H9 (cell line): Measurements from ENCODE around the gene SELENOW. TPM values are rescaled to one million over a fixed set of nuclear protein-coding genes. Genes with fewer than 3 reads are reported as not detected.

ENCODE experiments used
- DNase-seq: peaks from one replicate; pipeline ENCODE4 v3.0.0-alpha.2; 2017
- H2AFZ ChIP-seq: one replicate; pipeline ENCODE4 v1.6.1; 2013; ENCODE audit warnings: mild to moderate bottlenecking, low read length, control low read depth, moderate library complexity
- H2AK5ac ChIP-seq: 2 replicates; pipeline ENCODE4 v1.6.1; 2013; ENCODE audit warnings: low read length, control low read depth, mixed read lengths; ENCODE audit not compliant: insufficient read length
- H2BK120ac ChIP-seq: one replicate; pipeline ENCODE4 v1.6.1; 2013; ENCODE audit warnings: low read depth, mild to moderate bottlenecking, low read length, control low read depth, inconsistent platforms; ENCODE audit not compliant: poor library complexity, severe bottlenecking
- H2BK12ac ChIP-seq: 2 replicates; pipeline ENCODE4 v1.6.1; 2013; ENCODE audit warnings: low read length, control low read depth, mixed read lengths, low read depth; ENCODE audit not compliant: insufficient read length
- H2BK15ac ChIP-seq: 2 replicates; pipeline ENCODE4 v1.6.1; 2013; ENCODE audit warnings: low read depth, low read length, control low read depth
- H2BK20ac ChIP-seq: one replicate; pipeline ENCODE4 v1.6.1; 2013; ENCODE audit warnings: low read depth, mild to moderate bottlenecking, low read length, control low read depth, inconsistent platforms; ENCODE audit not compliant: poor library complexity, severe bottlenecking
- H2BK5ac ChIP-seq: 2 replicates; pipeline ENCODE4 v1.6.1; 2013; ENCODE audit warnings: low read length, control low read depth, mixed read lengths; ENCODE audit not compliant: insufficient read length
- H3K14ac ChIP-seq: 2 replicates; pipeline ENCODE4 v1.6.1; 2013; ENCODE audit warnings: low read length, control low read depth; ENCODE audit not compliant: insufficient read depth
- H3K18ac ChIP-seq: 2 replicates; pipeline ENCODE4 v1.6.1; 2013; ENCODE audit warnings: low read depth, mild to moderate bottlenecking, mixed read lengths, low read length, control low read depth; ENCODE audit not compliant: insufficient read length
- H3K23ac ChIP-seq: 2 replicates; pipeline ENCODE4 v1.6.1; 2013; ENCODE audit warnings: low read length, control low read depth, mixed read lengths, low read depth; ENCODE audit not compliant: insufficient read length
- H3K23me2 ChIP-seq: 2 replicates; pipeline ENCODE4 v1.6.1; 2013; ENCODE audit warnings: low read depth, mild to moderate bottlenecking, mixed read lengths, low read length, control low read depth; ENCODE audit not compliant: insufficient read length, poor library complexity, severe bottlenecking
- H3K27ac ChIP-seq: 2 replicates; pipeline ENCODE4 v1.5.1; 2013; ENCODE audit warnings: low read length, control low read depth, mixed read lengths, low read depth; ENCODE audit not compliant: insufficient read length
- H3K27me3 ChIP-seq: 2 replicates; pipeline ENCODE4 v1.6.1; 2013; ENCODE audit warnings: low read length, control low read depth, inconsistent platforms; ENCODE audit not compliant: insufficient read depth
- H3K4ac ChIP-seq: 2 replicates; pipeline ENCODE4 v1.6.1; 2013; ENCODE audit warnings: low read depth, mild to moderate bottlenecking, control low read depth, inconsistent platforms, low read length, moderate library complexity
- H3K4me1 ChIP-seq: 2 replicates; pipeline ENCODE4 v1.6.1; 2013; ENCODE audit warnings: low read length, control low read depth, inconsistent platforms; ENCODE audit not compliant: insufficient read depth
- H3K4me2 ChIP-seq: 2 replicates; pipeline ENCODE4 v1.6.1; 2013; ENCODE audit warnings: low read length, control low read depth, mixed read lengths; ENCODE audit not compliant: insufficient read length, insufficient read depth
- H3K56ac ChIP-seq: 2 replicates; pipeline ENCODE4 v1.6.1; 2013; ENCODE audit warnings: low read depth, mild to moderate bottlenecking, mixed read lengths, low read length, control low read depth; ENCODE audit not compliant: insufficient read length
- H3K79me1 ChIP-seq: 2 replicates; pipeline ENCODE4 v1.6.1; 2013; ENCODE audit warnings: low read depth, mild to moderate bottlenecking, moderate library complexity, low read length, control low read depth, inconsistent platforms; ENCODE audit not compliant: insufficient read depth, poor library complexity, severe bottlenecking
- H3K79me2 ChIP-seq: 2 replicates; pipeline ENCODE4 v1.6.1; 2013; ENCODE audit warnings: low read length, control low read depth, inconsistent platforms; ENCODE audit not compliant: insufficient read depth
- H3K9ac ChIP-seq: 2 replicates; pipeline ENCODE4 v1.6.1; 2013; ENCODE audit warnings: low read length, control low read depth, mixed read lengths; ENCODE audit not compliant: insufficient read length; ENCODE audit errors: extremely low read depth
- H3K9me3 ChIP-seq: one replicate; pipeline ENCODE4 v1.6.1; 2013; ENCODE audit warnings: low read depth, low read length, inconsistent platforms; ENCODE audit not compliant: control insufficient read depth
- H3T11ph ChIP-seq: one replicate; pipeline ENCODE4 v1.6.1; 2013; ENCODE audit warnings: mild to moderate bottlenecking, low read length, control low read depth, inconsistent platforms
- H4K20me1 ChIP-seq: one replicate; pipeline ENCODE4 v1.6.1; 2013; ENCODE audit not compliant: control insufficient read depth, insufficient read length, insufficient read depth
- H4K5ac ChIP-seq: 2 replicates; pipeline ENCODE4 v1.6.1; 2013; ENCODE audit warnings: low read depth, mild to moderate bottlenecking, mixed read lengths, low read length, control low read depth; ENCODE audit not compliant: insufficient read length
- H4K8ac ChIP-seq: replicated peaks from 2 replicates; pipeline ENCODE4 v1.6.1; 2013; ENCODE audit warnings: low read length, control low read depth, mixed read lengths, low read depth; ENCODE audit not compliant: insufficient read length
- H4K91ac ChIP-seq: 2 replicates; pipeline ENCODE4 v1.6.1; 2013; ENCODE audit warnings: low read depth, mild to moderate bottlenecking, moderate library complexity, mixed read lengths, low read length, control low read depth; ENCODE audit not compliant: insufficient read length
- H3K27ac Mint-ChIP-seq, 3 experiments: 2 replicates in 2 of 3; 3 replicates in 1 of 3; pipeline ENCODE4 v1.8.0; 2020 to 2021; ENCODE audit warnings: mixed read lengths in 3 of 3, mild to moderate bottlenecking in 1 of 3, moderate library complexity in 1 of 3
- H3K27me3 Mint-ChIP-seq: 2 replicates; pipeline ENCODE4 v1.8.0; 2021; ENCODE audit warnings: low read depth, mild to moderate bottlenecking, moderate library complexity, mixed read lengths
- H3K36me3 Mint-ChIP-seq, 3 experiments: 2 replicates in 2 of 3; 3 replicates in 1 of 3; pipeline ENCODE4 v1.8.0; 2020 to 2021; ENCODE audit warnings: low read depth in 3 of 3, mixed read lengths in 3 of 3; ENCODE audit not compliant: insufficient read depth in 1 of 3
- H3K4me1 Mint-ChIP-seq, 2 experiments: 2 replicates each; pipeline ENCODE4 v1.8.0; 2020; ENCODE audit warnings: mixed read lengths in 2 of 2
- H3K4me3 Mint-ChIP-seq, 2 experiments: 2 replicates in 1 of 2; 3 replicates in 1 of 2; pipeline ENCODE4 v1.8.0; 2020 to 2021; ENCODE audit warnings: mild to moderate bottlenecking in 2 of 2, mixed read lengths in 2 of 2, moderate library complexity in 1 of 2
- H3K9me3 Mint-ChIP-seq, 2 experiments: 2 replicates in 1 of 2; 3 replicates in 1 of 2; pipeline ENCODE4 v1.8.0; 2020; ENCODE audit warnings: mild to moderate bottlenecking in 2 of 2, mixed read lengths in 2 of 2, moderate library complexity in 1 of 2
- WGBS: extraction: QIAGEN DNeasy Blood & Tissue Kit; methylation state at CpG from one replicate; pipeline ENCODE4 v1.1.7; 2013; ENCODE audit warnings: missing lambda C conversion rate, low lambda C conversion rate, mixed read lengths; ENCODE audit not compliant: insufficient read length; ENCODE audit errors: extremely low coverage; 5-methylcytosine and 5-hydroxymethylcytosine counted together
- total RNA-seq: library from RNA; stranded (reverse); gene quantifications from 2 replicates; pipeline ENCODE4 v1.2.1, GENCODE V29; 2021
- TF ChIP-seq, protein P1 (sequence below): fragments of 200-600 bp; sonication (generic); conservative IDR thresholded peaks from 3 replicates; pipeline ENCODE4 v1.8.0; 2021; ENCODE audit warnings: antibody characterized with exemption, mild to moderate bottlenecking

The SELENOW gene
- total RNA-seq, 1 experiment from 2014 or later, result 388 TPM

DNA sequence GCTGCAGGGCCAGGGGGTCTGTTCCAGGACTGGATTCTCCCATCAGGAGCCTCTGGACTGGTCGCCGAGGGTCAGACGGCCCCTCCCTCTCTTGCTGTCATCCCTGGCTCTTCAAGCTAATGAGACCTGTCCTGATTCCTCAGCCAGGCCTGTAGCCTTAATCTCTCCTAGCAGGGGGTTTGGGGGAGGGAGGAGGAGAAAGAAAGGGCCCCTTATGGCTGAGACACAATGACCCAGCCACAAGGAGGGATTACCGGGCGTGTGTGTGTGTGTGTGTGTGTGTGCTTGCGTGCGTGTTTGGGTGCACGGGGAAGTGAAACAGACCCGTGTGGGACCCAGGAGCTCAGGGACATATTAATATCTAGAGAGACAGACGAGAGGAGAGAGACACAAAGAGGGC lies 41.4 kb downstream of the SELENOW start:
- no peak overlapping the region for H2AFZ ChIP-seq
- no peak overlapping the region for H3K23ac ChIP-seq
- TF ChIP-seq, protein P1, sequence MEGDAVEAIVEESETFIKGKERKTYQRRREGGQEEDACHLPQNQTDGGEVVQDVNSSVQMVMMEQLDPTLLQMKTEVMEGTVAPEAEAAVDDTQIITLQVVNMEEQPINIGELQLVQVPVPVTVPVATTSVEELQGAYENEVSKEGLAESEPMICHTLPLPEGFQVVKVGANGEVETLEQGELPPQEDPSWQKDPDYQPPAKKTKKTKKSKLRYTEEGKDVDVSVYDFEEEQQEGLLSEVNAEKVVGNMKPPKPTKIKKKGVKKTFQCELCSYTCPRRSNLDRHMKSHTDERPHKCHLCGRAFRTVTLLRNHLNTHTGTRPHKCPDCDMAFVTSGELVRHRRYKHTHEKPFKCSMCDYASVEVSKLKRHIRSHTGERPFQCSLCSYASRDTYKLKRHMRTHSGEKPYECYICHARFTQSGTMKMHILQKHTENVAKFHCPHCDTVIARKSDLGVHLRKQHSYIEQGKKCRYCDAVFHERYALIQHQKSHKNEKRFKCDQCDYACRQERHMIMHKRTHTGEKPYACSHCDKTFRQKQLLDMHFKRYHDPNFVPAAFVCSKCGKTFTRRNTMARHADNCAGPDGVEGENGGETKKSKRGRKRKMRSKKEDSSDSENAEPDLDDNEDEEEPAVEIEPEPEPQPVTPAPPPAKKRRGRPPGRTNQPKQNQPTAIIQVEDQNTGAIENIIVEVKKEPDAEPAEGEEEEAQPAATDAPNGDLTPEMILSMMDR, result no peak
- no peak overlapping the region for H2BK12ac ChIP-seq
- peak; percentile 64 for DNase-seq
- peak overlapping the region; percentile 29 to 74 for H3K4me3 Mint-ChIP-seq
- no peaks in the 10 kb centered on the region for H4K20me1 ChIP-seq
- no peak overlapping the region for H3K27ac ChIP-seq
- no peak overlapping the region for H3K4ac ChIP-seq
- H2AK5ac ChIP-seq, result no peak overlapping the region
- no peak overlapping the region for H3K4me2 ChIP-seq
- H3K79me1 ChIP-seq, result no peaks in the 10 kb centered on the region
- no peak overlapping the region for H2BK15ac ChIP-seq
- H3K56ac ChIP-seq, result no peak overlapping the region
- peaks cover 8% of the 10 kb centered on the region for H3K27me3 Mint-ChIP-seq
- no peaks in the 10 kb centered on the region for H3K27me3 ChIP-seq
- peak overlapping the region; percentile 87 to 91 (median 89); a peak in 6 of 7 replicates for H3K27ac Mint-ChIP-seq
- H3K4me1 ChIP-seq, result no peaks in the 10 kb centered on the region
- H3K18ac ChIP-seq, result peak overlapping the region; percentile 62
- no peak overlapping the region for H4K91ac ChIP-seq
- no peak overlapping the region for H4K5ac ChIP-seq
- peaks cover 0 to 6% (median 0%) of the 10 kb centered on the region in 3 experiments; a peak in 1 of 7 replicates for H3K36me3 Mint-ChIP-seq
- no peaks in the 10 kb centered on the region for H3K79me2 ChIP-seq
- H2BK120ac ChIP-seq, result no peak overlapping the region
- no peak overlapping the region for H3K14ac ChIP-seq
- H4K8ac ChIP-seq, result no peak overlapping the region
- no CpG with 5 or more reads among the region's 10 CpGs for WGBS
- no peak overlapping the region for H2BK20ac ChIP-seq
- no peaks in the 10 kb centered on the region for H3K9me3 ChIP-seq
- H3K4me1 Mint-ChIP-seq, result peaks cover 40 to 46% of the 10 kb centered on the region in 2 experiments
- H2BK5ac ChIP-seq, result no peak overlapping the region
- no peak overlapping the region for H3K9ac ChIP-seq
- H3K23me2 ChIP-seq, result no peaks in the 10 kb centered on the region
- H3K9me3 Mint-ChIP-seq, result peaks cover 4% of the 10 kb centered on the region in 2 experiments; a peak in 3 of 5 replicates
- H3T11ph ChIP-seq, result no peak overlapping the region
